ENCODE measurements around the gene MTMR4.

- TF ChIP-seq POLR2AphosphoS5 (IDR thresholded peaks at IDR 0.05; ENCODE audit: low read depth, low read length) (no peak), POLR2A (IDR thresholded peaks at IDR 0.05; ENCODE audit: low read depth, low read length) (no peak)
Measured at GRCh38 chr17:58447039-58447975, 67.1 kb downstream of the MTMR4 start.

Measured in GM12892 (cell line).